ENCODE measurements around the gene SLC17A7. TPM values are rescaled to one million over a fixed set of nuclear protein-coding genes. Genes with fewer than 3 reads are reported as not detected.

The SLC17A7 gene
- total and polyA plus RNA-seq, 2 of the 13 experiments (the other 11 are each of a cell fraction or from before 2014, with no cell fraction given) = 0.32 TPM; not detected in 1

DNA sequence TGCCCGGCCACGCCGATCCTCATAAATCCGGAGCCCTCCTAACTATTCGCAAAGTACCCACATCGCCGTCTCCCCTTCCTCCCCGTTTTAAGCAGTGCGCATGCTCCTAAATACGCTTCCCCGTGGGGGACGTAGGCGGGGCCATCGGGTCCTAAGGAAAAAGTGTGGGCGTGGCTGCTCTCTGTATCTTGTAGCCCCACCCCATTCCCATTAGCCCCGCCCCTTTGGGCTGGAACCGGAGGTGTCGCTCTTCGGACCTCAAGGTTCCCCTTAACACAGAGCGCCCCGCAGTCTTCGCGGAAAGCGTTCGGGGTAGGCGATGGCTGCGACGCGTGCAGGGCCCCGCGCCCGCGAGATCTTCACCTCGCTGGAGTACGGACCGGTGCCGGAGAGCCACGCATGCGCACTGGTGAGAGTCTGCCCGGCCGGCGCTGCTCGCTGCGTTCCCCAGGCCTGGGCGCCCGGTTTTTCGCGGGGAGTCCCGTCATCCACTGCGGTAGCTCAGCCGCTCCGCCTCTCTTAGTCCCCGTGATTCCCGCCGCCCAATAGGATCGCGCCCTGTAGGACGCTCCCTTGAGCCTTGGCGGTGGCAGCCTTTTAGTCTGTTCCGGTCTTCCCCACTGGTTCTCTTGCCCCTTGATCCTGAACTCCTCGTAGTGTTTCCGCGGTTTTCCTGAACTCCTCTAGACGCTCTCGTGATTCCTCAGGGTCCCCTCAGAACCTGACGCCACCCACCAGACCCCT is 11.9 kb upstream of the SLC17A7 start, which contains the start of gene ALDH16A1 (continued):
- TF ChIP-seq, protein P1, sequence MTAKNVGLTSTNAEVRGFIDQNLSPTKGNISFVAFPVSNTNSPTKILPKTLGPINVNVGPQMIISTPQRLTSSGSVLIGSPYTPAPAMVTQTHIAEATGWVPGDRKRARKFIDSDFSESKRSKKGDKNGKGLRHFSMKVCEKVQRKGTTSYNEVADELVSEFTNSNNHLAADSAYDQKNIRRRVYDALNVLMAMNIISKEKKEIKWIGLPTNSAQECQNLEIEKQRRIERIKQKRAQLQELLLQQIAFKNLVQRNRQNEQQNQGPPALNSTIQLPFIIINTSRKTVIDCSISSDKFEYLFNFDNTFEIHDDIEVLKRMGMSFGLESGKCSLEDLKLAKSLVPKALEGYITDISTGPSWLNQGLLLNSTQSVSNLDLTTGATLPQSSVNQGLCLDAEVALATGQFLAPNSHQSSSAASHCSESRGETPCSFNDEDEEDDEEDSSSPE (CRISPR knock-in tag; IDR thresholded peaks at IDR 0.05) = peak; percentile 92
- TF ChIP-seq KDM2A (CRISPR knock-in tag; IDR thresholded peaks at IDR 0.05; ENCODE audit: borderline replicate concordance, low read depth) = no peak; the same call in 1 of the 2 replicates
- TF ChIP-seq RBFOX2 (IDR thresholded peaks at IDR 0.05; ENCODE audit: low read depth, low read length) = peak; percentile 98
- no peak; the same call in 1 of the 2 replicates for TF ChIP-seq PPARG (CRISPR knock-in tag; conservative IDR thresholded peaks at IDR 0.05)
- no peak for TF ChIP-seq ESRRA (CRISPR knock-in tag; IDR thresholded peaks at IDR 0.05; ENCODE audit: low read depth)
- peak; percentile 52; the same call in 1 of the 2 replicates for TF ChIP-seq ERF (CRISPR knock-in tag; IDR thresholded peaks at IDR 0.05)
- TF ChIP-seq ARID2 (CRISPR knock-in tag; IDR thresholded peaks at IDR 0.05; ENCODE audit: borderline replicate concordance) = no peak
- 0 out of 2 replicates have a peak, but pooled peaks have one; percentile 26 for TF ChIP-seq MIXL1 (CRISPR knock-in tag; IDR thresholded peaks at IDR 0.05)
- TF ChIP-seq, protein P2, sequence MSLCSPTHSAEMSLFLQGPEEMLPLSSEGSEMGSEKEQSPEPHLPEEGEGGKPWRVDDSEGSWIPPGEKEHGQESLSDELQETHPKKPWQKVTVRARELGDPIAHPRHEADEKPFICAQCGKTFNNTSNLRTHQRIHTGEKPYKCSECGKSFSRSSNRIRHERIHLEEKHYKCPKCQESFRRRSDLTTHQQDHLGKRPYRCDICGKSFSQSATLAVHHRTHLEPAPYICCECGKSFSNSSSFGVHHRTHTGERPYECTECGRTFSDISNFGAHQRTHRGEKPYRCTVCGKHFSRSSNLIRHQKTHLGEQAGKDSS (CRISPR knock-in tag; IDR thresholded peaks at IDR 0.05; ENCODE audit: borderline replicate concordance, low read depth) = no peak; the same call in 1 of the 2 replicates
- peak; percentile 78 for TF ChIP-seq DR1 (CRISPR knock-in tag; IDR thresholded peaks at IDR 0.05)
- TF ChIP-seq MEIS1 (CRISPR knock-in tag; IDR thresholded peaks at IDR 0.05; ENCODE audit: borderline replicate concordance) = no peak
- TF ChIP-seq, protein P3, sequence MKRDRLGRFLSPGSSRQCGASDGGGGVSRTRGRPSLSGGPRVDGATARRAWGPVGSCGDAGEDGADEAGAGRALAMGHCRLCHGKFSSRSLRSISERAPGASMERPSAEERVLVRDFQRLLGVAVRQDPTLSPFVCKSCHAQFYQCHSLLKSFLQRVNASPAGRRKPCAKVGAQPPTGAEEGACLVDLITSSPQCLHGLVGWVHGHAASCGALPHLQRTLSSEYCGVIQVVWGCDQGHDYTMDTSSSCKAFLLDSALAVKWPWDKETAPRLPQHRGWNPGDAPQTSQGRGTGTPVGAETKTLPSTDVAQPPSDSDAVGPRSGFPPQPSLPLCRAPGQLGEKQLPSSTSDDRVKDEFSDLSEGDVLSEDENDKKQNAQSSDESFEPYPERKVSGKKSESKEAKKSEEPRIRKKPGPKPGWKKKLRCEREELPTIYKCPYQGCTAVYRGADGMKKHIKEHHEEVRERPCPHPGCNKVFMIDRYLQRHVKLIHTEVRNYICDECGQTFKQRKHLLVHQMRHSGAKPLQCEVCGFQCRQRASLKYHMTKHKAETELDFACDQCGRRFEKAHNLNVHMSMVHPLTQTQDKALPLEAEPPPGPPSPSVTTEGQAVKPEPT (CRISPR knock-in tag; IDR thresholded peaks at IDR 0.05; ENCODE audit: low read depth) = no peak
- TF ChIP-seq IKZF4 (CRISPR knock-in tag; IDR thresholded peaks at IDR 0.05; ENCODE audit: borderline replicate concordance, low read depth, not compliant biosample characterization) = peak; percentile 53
- TF ChIP-seq XBP1 (CRISPR knock-in tag; IDR thresholded peaks at IDR 0.05) = no peak
- TF ChIP-seq, protein P4, sequence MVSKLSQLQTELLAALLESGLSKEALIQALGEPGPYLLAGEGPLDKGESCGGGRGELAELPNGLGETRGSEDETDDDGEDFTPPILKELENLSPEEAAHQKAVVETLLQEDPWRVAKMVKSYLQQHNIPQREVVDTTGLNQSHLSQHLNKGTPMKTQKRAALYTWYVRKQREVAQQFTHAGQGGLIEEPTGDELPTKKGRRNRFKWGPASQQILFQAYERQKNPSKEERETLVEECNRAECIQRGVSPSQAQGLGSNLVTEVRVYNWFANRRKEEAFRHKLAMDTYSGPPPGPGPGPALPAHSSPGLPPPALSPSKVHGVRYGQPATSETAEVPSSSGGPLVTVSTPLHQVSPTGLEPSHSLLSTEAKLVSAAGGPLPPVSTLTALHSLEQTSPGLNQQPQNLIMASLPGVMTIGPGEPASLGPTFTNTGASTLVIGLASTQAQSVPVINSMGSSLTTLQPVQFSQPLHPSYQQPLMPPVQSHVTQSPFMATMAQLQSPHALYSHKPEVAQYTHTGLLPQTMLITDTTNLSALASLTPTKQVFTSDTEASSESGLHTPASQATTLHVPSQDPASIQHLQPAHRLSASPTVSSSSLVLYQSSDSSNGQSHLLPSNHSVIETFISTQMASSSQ (IDR thresholded peaks at IDR 0.05; ENCODE audit: low read depth) = no peak
- TF ChIP-seq, protein P4 (CRISPR knock-in tag; IDR thresholded peaks at IDR 0.05; ENCODE audit: borderline replicate concordance) = no peak
- TF ChIP-seq NFE2L1 (CRISPR knock-in tag; IDR thresholded peaks at IDR 0.05; ENCODE audit: borderline replicate concordance) = no peak
- no peak for TF ChIP-seq FIP1L1 (IDR thresholded peaks at IDR 0.05; ENCODE audit: borderline replicate concordance, insufficient read depth, low read depth, low read length)
- no peak for TF ChIP-seq ZNF383 (CRISPR knock-in tag; IDR thresholded peaks at IDR 0.05; ENCODE audit: borderline replicate concordance)
- no peak for TF ChIP-seq NR1H2 (CRISPR knock-in tag; IDR thresholded peaks at IDR 0.05; ENCODE audit: borderline replicate concordance, low read depth)
- no peak for TF ChIP-seq TRIM24 (CRISPR knock-in tag; IDR thresholded peaks at IDR 0.05)
- no peak for TF ChIP-seq ZNF234 (CRISPR knock-in tag; conservative IDR thresholded peaks at IDR 0.05)
